ENCODE results near the gene DCAF6.

- TF ChIP-seq, protein P1, sequence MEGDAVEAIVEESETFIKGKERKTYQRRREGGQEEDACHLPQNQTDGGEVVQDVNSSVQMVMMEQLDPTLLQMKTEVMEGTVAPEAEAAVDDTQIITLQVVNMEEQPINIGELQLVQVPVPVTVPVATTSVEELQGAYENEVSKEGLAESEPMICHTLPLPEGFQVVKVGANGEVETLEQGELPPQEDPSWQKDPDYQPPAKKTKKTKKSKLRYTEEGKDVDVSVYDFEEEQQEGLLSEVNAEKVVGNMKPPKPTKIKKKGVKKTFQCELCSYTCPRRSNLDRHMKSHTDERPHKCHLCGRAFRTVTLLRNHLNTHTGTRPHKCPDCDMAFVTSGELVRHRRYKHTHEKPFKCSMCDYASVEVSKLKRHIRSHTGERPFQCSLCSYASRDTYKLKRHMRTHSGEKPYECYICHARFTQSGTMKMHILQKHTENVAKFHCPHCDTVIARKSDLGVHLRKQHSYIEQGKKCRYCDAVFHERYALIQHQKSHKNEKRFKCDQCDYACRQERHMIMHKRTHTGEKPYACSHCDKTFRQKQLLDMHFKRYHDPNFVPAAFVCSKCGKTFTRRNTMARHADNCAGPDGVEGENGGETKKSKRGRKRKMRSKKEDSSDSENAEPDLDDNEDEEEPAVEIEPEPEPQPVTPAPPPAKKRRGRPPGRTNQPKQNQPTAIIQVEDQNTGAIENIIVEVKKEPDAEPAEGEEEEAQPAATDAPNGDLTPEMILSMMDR (IDR thresholded peaks at IDR 0.05) = no peak
- TF ChIP-seq POLR2AphosphoS5 (IDR thresholded peaks at IDR 0.05) (no peak), POLR2A (IDR thresholded peaks at IDR 0.05) (no peak)
Measured at GRCh38 chr1:168088511-168089325, 152.2 kb downstream of the DCAF6 start.
